ENCODE data around the gene TRIM6. TPM values are rescaled to one million over a fixed set of nuclear protein-coding genes. Genes with fewer than 3 reads are reported as not detected.

Gene TRIM6
- total RNA-seq = 19.2 TPM

GRCh38 chr11:5596607-5597201, at the start of gene TRIM6:
Gene TRIM6, plus strand, starts transcription at chr11:5596637. Its CDS starts 261 bp downstream, at chr11:5596898.

GRCh38 chr11:5548440-5548839, 48.0 kb upstream of the TRIM6 start, which contains the start of gene OR52H1:
Gene OR52H1, minus strand, starts transcription at chr11:5548540. Its CDS starts 3,035 bp downstream, at chr11:5545505.

GRCh38 chr11:5580577-5580976, 15.9 kb upstream of the TRIM6 start, which contains the start of gene OR52B6:
Gene OR52B6, plus strand, starts transcription at chr11:5580877. Its CDS starts 0 bp downstream, at chr11:5580877.

GRCh38 chr11:5624489-5625279, 28.2 kb downstream of the TRIM6 start, which contains the start of gene TRIM34:
Gene TRIM34, plus strand, starts transcription at chr11:5625001. Its CDS starts 7,331 bp downstream, at chr11:5632332.

Other genes starting within 250 kb of the TRIM6 start
- gene OR51B6, start 245.1 kb upstream of the TRIM6 start, total RNA-seq = not detected
- gene OR51M1, start 212.8 kb upstream of the TRIM6 start, total RNA-seq = not detected
- gene OR51Q1, start 174.5 kb upstream of the TRIM6 start, total RNA-seq = not detected
- gene OR51I1, start 155.1 kb upstream of the TRIM6 start, total RNA-seq = 0.64 TPM
- not detected for gene OR51I2, start 147.3 kb upstream of the TRIM6 start, total RNA-seq
- not detected for gene OR52D1, start 108.0 kb upstream of the TRIM6 start, total RNA-seq
- gene UBQLN3, start 86.7 kb upstream of the TRIM6 start, total RNA-seq = 0.82 TPM
- 1.5 TPM for gene UBQLNL, start 79.9 kb upstream of the TRIM6 start, total RNA-seq
- 2.3 TPM for gene OR52H1, start 48.1 kb upstream of the TRIM6 start, total RNA-seq
- gene OR52B6, start 15.8 kb upstream of the TRIM6 start, total RNA-seq = not detected
- 8.1 TPM for gene TRIM34, start 28.4 kb downstream of the TRIM6 start, total RNA-seq
- 37.5 TPM for gene TRIM5, start 88.4 kb downstream of the TRIM6 start, total RNA-seq
- 22.4 TPM for gene TRIM22, start 93.2 kb downstream of the TRIM6 start, total RNA-seq
- gene OR56B1, start 139.8 kb downstream of the TRIM6 start, total RNA-seq = not detected
- gene OR52N4, start 157.6 kb downstream of the TRIM6 start, total RNA-seq = not detected
- not detected for gene OR52N5, start 186.7 kb downstream of the TRIM6 start, total RNA-seq
- not detected for gene OR52N1, start 194.6 kb downstream of the TRIM6 start, total RNA-seq
- not detected for gene OR52N2, start 212.3 kb downstream of the TRIM6 start, total RNA-seq
- gene OR52E6, start 245.3 kb downstream of the TRIM6 start, total RNA-seq = not detected